ENCODE results near the gene ST8SIA3.

DNA sequence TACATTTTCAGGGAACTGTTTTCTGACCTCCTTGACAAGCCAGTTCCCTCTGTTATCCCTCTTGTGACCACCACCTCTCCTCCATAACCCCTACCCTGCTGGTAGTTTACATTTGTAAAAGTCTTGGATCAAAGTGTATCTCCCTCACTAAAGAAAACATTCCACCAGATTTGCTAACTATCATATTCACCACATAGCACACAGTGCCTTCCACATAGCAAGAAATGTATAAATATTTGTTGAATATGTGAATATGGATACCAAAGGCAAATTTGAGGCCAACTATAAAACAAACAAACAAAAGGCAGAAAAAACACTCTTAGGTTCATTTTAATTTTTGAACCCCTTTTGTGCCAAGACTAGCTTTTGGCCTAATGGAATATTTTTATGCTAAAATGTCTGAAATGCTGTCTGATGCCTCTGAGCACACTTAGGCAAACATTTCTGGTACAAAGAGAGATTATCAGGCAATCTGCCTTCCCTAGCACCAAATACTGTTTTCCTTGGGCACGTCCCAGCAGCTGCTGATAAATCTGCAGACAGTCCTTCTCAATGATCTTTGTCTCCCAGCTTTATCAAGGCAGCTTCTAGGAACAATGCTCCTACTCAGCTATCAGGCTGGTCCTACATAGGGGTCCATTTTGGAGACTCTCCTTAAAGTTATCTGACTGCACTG lies 26.7 kb upstream of the ST8SIA3 start:
- TF ChIP-seq ZFX (IDR thresholded peaks at IDR 0.05) (no peak), CTCF (conservative IDR thresholded peaks at IDR 0.05) (no peak)

Data from C4-2B (cell line).